Karpas-422 (cell line): ENCODE measurements around the gene RTN4. TPM values are rescaled to one million over a fixed set of nuclear protein-coding genes. Genes with fewer than 3 reads are reported as not detected.

Experiments
- DNase-seq: peaks from one replicate; pipeline ENCODE4 v3.0.0-alpha.2; 2015
- H2AFZ ChIP-seq: fragments of 200-600 bp; sonication (generic); 2 replicates; pipeline ENCODE4 v1.6.1; 2014; ENCODE audit warnings: antibody characterized with exemption, low read length, mixed read lengths
- H3K27ac ChIP-seq: fragments of 200-600 bp; sonication (generic); 2 replicates; pipeline ENCODE4 v1.5.1; 2014; ENCODE audit warnings: mild to moderate bottlenecking, low read length, moderate library complexity
- H3K27me3 ChIP-seq: fragments of 200-600 bp; sonication (generic); 2 replicates; pipeline ENCODE4 v1.6.1; 2014; ENCODE audit warnings: low read length, mixed read lengths
- H3K36me3 ChIP-seq: fragments of 200-600 bp; sonication (generic); 2 replicates; pipeline ENCODE4 v1.6.1; 2014; ENCODE audit warnings: low read length, mixed read lengths; ENCODE audit not compliant: insufficient read depth
- H3K4me1 ChIP-seq: fragments of 200-600 bp; sonication (generic); 2 replicates; pipeline ENCODE4 v1.6.1; 2014; ENCODE audit warnings: mild to moderate bottlenecking, low read length, mixed read lengths
- H3K4me2 ChIP-seq: fragments of 200-600 bp; sonication (generic); 2 replicates; pipeline ENCODE4 v1.6.1; 2014; ENCODE audit warnings: low read length, low read depth, mild to moderate bottlenecking; ENCODE audit not compliant: poor library complexity, severe bottlenecking
- H3K4me3 ChIP-seq: fragments of 200-600 bp; sonication (generic); 2 replicates; pipeline ENCODE4 v1.5.1; 2014; ENCODE audit warnings: mild to moderate bottlenecking, antibody characterized with exemption, low read length, mixed read lengths
- H3K79me2 ChIP-seq: fragments of 200-600 bp; sonication (generic); 2 replicates; pipeline ENCODE4 v1.6.1; 2014; ENCODE audit warnings: mild to moderate bottlenecking, low read length, mixed read lengths
- H3K9ac ChIP-seq: fragments of 200-600 bp; sonication (generic); 2 replicates; pipeline ENCODE4 v1.6.0; 2014; ENCODE audit warnings: low read length
- H3K9me2 ChIP-seq: fragments of 200-600 bp; sonication (generic), shearing (Covaris generic); replicated peaks from 2 replicates; pipeline ENCODE4 v1.6.0; 2014; ENCODE audit warnings: mild to moderate bottlenecking, low read length, moderate library complexity; ENCODE audit not compliant: insufficient read depth
- H3K9me3 ChIP-seq: fragments of 300-700, 200-600 bp; sonication (generic); 2 replicates; pipeline ENCODE4 v1.6.1; 2014; ENCODE audit warnings: low read length, mixed read lengths
- H4K20me1 ChIP-seq: fragments of 200-600 bp; sonication (generic); 2 replicates; pipeline ENCODE4 v1.6.1; 2014; ENCODE audit warnings: mild to moderate bottlenecking, antibody characterized with exemption, low read length, low read depth; ENCODE audit not compliant: insufficient read depth
- total RNA-seq: library from RNA; depleted of rRNA; stranded (reverse); fragments of >200 nt; shearing (Covaris generic); gene quantifications from 2 replicates; pipeline ENCODE4 v1.2.3, GENCODE V29; 2014; ENCODE audit warnings: low replicate concordance

The RTN4 gene
- total RNA-seq, 1 experiment from 2014 or later, result 109 TPM

- H3K4me2 ChIP-seq, result no peak overlapping the region
- no peak overlapping the region for H3K4me3 ChIP-seq
- no peaks in the 10 kb centered on the region for H4K20me1 ChIP-seq
- no peaks in the 10 kb centered on the region for H3K27me3 ChIP-seq
- H3K9ac ChIP-seq, result no peak overlapping the region
- no peak overlapping the region for H2AFZ ChIP-seq
- H3K9me2 ChIP-seq, result no peaks in the 10 kb centered on the region
- H3K9me3 ChIP-seq, result no peaks in the 10 kb centered on the region
- H3K36me3 ChIP-seq, result no peaks in the 10 kb centered on the region
- no peak overlapping the region for H3K27ac ChIP-seq
- H3K4me1 ChIP-seq, result no peaks in the 10 kb centered on the region
- DNase-seq, result no peak
- H3K79me2 ChIP-seq, result no peaks in the 10 kb centered on the region
Observed at GRCh38 chr2:55090702-55091101, 40.5 kb upstream of the RTN4 start.

GRCh38 chr2:55089726-55090125 is 39.5 kb upstream of the RTN4 start:
- Histone ChIP-seq H3K9me3 (no peaks in the 10 kb centered on the region), H3K79me2 (no peaks in the 10 kb centered on the region), H3K4me1 (no peaks in the 10 kb centered on the region), H3K27me3 (no peaks in the 10 kb centered on the region), H3K36me3 (no peaks in the 10 kb centered on the region), H3K4me3 (no peak overlapping the region), H2AFZ (no peak overlapping the region), H4K20me1 (no peaks in the 10 kb centered on the region), H3K9ac (no peak overlapping the region), H3K9me2 (no peaks in the 10 kb centered on the region), H3K4me2 (no peak overlapping the region), H3K27ac (no peak overlapping the region)
- no peak for DNase-seq

- no peak overlapping the region for H3K4me2 ChIP-seq
- DNase-seq, result no peak
- no peaks in the 10 kb centered on the region for H4K20me1 ChIP-seq
- no peak overlapping the region for H3K27ac ChIP-seq
- H3K27me3 ChIP-seq, result no peaks in the 10 kb centered on the region
- H3K4me1 ChIP-seq, result no peaks in the 10 kb centered on the region
- H3K9me3 ChIP-seq, result no peaks in the 10 kb centered on the region
- H3K9ac ChIP-seq, result no peak overlapping the region
- no peaks in the 10 kb centered on the region for H3K36me3 ChIP-seq
- H3K9me2 ChIP-seq, result no peaks in the 10 kb centered on the region
- no peaks in the 10 kb centered on the region for H3K79me2 ChIP-seq
- H3K4me3 ChIP-seq, result no peak overlapping the region
- no peak overlapping the region for H2AFZ ChIP-seq
Observed at GRCh38 chr2:55088400-55088799, 38.1 kb upstream of the RTN4 start.

GRCh38 chr2:55087936-55088335 is 37.7 kb upstream of the RTN4 start:
- H3K36me3 ChIP-seq, result no peaks in the 10 kb centered on the region
- no peaks in the 10 kb centered on the region for H3K9me2 ChIP-seq
- no peaks in the 10 kb centered on the region for H3K4me1 ChIP-seq
- H3K4me3 ChIP-seq, result no peak overlapping the region
- H3K27me3 ChIP-seq, result no peaks in the 10 kb centered on the region
- H3K79me2 ChIP-seq, result no peaks in the 10 kb centered on the region
- no peak for DNase-seq
- no peak overlapping the region for H2AFZ ChIP-seq
- H3K4me2 ChIP-seq, result no peak overlapping the region
- no peaks in the 10 kb centered on the region for H4K20me1 ChIP-seq
- no peak overlapping the region for H3K27ac ChIP-seq
- no peak overlapping the region for H3K9ac ChIP-seq
- H3K9me3 ChIP-seq, result no peaks in the 10 kb centered on the region

GRCh38 chr2:55087501-55087900 is 37.2 kb upstream of the RTN4 start:
- no peak for DNase-seq

GRCh38 chr2:55085113-55086040 is 35.1 kb upstream of the RTN4 start:
- H2AFZ ChIP-seq, result no peak overlapping the region
- H3K9me2 ChIP-seq, result no peaks in the 10 kb centered on the region
- no peak overlapping the region for H3K27ac ChIP-seq
- no peaks in the 10 kb centered on the region for H4K20me1 ChIP-seq
- H3K9me3 ChIP-seq, result no peaks in the 10 kb centered on the region
- H3K4me2 ChIP-seq, result no peak overlapping the region
- no peaks in the 10 kb centered on the region for H3K36me3 ChIP-seq
- H3K9ac ChIP-seq, result no peak overlapping the region
- H3K27me3 ChIP-seq, result no peaks in the 10 kb centered on the region
- H3K4me3 ChIP-seq, result no peak overlapping the region
- no peak for DNase-seq
- H3K79me2 ChIP-seq, result no peaks in the 10 kb centered on the region
- peaks cover 1% of the 10 kb centered on the region; the same call in 1 of the 2 replicates for H3K4me1 ChIP-seq

More at GRCh38 chr2:55087501-55087900, 37.2 kb upstream of the RTN4 start:
- Histone ChIP-seq H3K9ac (no peak overlapping the region), H3K4me3 (no peak overlapping the region), H4K20me1 (no peaks in the 10 kb centered on the region), H3K36me3 (no peaks in the 10 kb centered on the region), H3K9me2 (no peaks in the 10 kb centered on the region), H3K79me2 (no peaks in the 10 kb centered on the region), H2AFZ (no peak overlapping the region), H3K27me3 (no peaks in the 10 kb centered on the region), H3K27ac (no peak overlapping the region), H3K9me3 (no peaks in the 10 kb centered on the region), H3K4me1 (no peaks in the 10 kb centered on the region), H3K4me2 (no peak overlapping the region)

- no peaks in the 10 kb centered on the region for H3K36me3 ChIP-seq
- no peak overlapping the region for H3K27ac ChIP-seq
- H3K27me3 ChIP-seq, result no peaks in the 10 kb centered on the region
- H4K20me1 ChIP-seq, result no peaks in the 10 kb centered on the region
- no peaks in the 10 kb centered on the region for H3K79me2 ChIP-seq
- H3K9me2 ChIP-seq, result no peaks in the 10 kb centered on the region
- no peak overlapping the region for H3K9ac ChIP-seq
- H3K4me1 ChIP-seq, result peaks cover 3% of the 10 kb centered on the region; the same call in 1 of the 2 replicates
- DNase-seq, result no peak
- no peak overlapping the region for H3K4me3 ChIP-seq
- no peak overlapping the region for H3K4me2 ChIP-seq
- no peaks in the 10 kb centered on the region for H3K9me3 ChIP-seq
- no peak overlapping the region for H2AFZ ChIP-seq
Observed at GRCh38 chr2:55084641-55085040, 34.4 kb upstream of the RTN4 start.

GRCh38 chr2:55080204-55080738 is 30.0 kb upstream of the RTN4 start:
- peak; percentile 69 for DNase-seq
- no peak overlapping the region for H2AFZ ChIP-seq
- H3K79me2 ChIP-seq, result no peaks in the 10 kb centered on the region
- no peak overlapping the region for H3K27ac ChIP-seq
- no peak overlapping the region for H3K4me3 ChIP-seq
- H3K9ac ChIP-seq, result no peak overlapping the region
- H3K9me3 ChIP-seq, result no peaks in the 10 kb centered on the region
- H3K4me1 ChIP-seq, result peaks cover 3% of the 10 kb centered on the region; the same call in 1 of the 2 replicates
- no peaks in the 10 kb centered on the region for H3K36me3 ChIP-seq
- no peaks in the 10 kb centered on the region for H3K27me3 ChIP-seq
- H3K4me2 ChIP-seq, result no peak overlapping the region
- no peaks in the 10 kb centered on the region for H3K9me2 ChIP-seq
- no peaks in the 10 kb centered on the region for H4K20me1 ChIP-seq
